Hepatocyte (in vitro differentiated cells): Measurements from ENCODE around the gene MBD6. TPM values are rescaled to one million over a fixed set of nuclear protein-coding genes. Genes with fewer than 3 reads are reported as not detected.

ENCODE experiments used
- DNase-seq: peaks from one replicate; pipeline ENCODE4 v3.0.0-alpha.2; 2016; ENCODE audit warnings: low spot score
- H2AFZ ChIP-seq: fragments of 200-600 bp; sonication (generic); 2 replicates; pipeline ENCODE4 v1.6.0; 2016; ENCODE audit warnings: antibody characterized with exemption, mild to moderate bottlenecking
- H3K27ac ChIP-seq: fragments of 200-600 bp; sonication (generic); 2 replicates; pipeline ENCODE4 v1.5.1; 2016; ENCODE audit warnings: mild to moderate bottlenecking
- H3K27me3 ChIP-seq: fragments of 200-600 bp; sonication (generic); 2 replicates; pipeline ENCODE4 v1.6.1; 2016
- H3K36me3 ChIP-seq: fragments of 200-600 bp; sonication (generic); replicated peaks from 2 replicates; pipeline ENCODE4 v1.5.1; 2016; ENCODE audit warnings: low read depth; ENCODE audit not compliant: insufficient read depth
- H3K4me1 ChIP-seq: fragments of 200-600 bp; sonication (generic); 2 replicates; pipeline ENCODE4 v1.5.1; 2016; ENCODE audit warnings: mild to moderate bottlenecking, moderate library complexity; ENCODE audit not compliant: insufficient read depth
- H3K4me2 ChIP-seq: fragments of 200-600 bp; sonication (generic); 2 replicates; pipeline ENCODE4 v1.6.0; 2016
- H3K4me3 ChIP-seq: fragments of 200-600 bp; sonication (generic); 2 replicates; pipeline ENCODE4 v1.5.1; 2016; ENCODE audit warnings: mild to moderate bottlenecking
- H3K79me2 ChIP-seq: fragments of 200-600 bp; sonication (generic); 2 replicates; pipeline ENCODE4 v1.6.0; 2017; ENCODE audit warnings: mild to moderate bottlenecking
- H3K9me2 ChIP-seq: fragments of 200-600 bp; sonication (generic); replicated peaks from 2 replicates; pipeline ENCODE4 v1.6.0; 2017; ENCODE audit warnings: mild to moderate bottlenecking; ENCODE audit not compliant: insufficient read depth
- H3K9me3 ChIP-seq: fragments of 200-600 bp; sonication (generic); 2 replicates; pipeline ENCODE4 v1.5.1; 2016; ENCODE audit warnings: low read depth, mild to moderate bottlenecking
- H4K20me1 ChIP-seq: fragments of 200-600 bp; sonication (generic); 2 replicates; pipeline ENCODE4 v1.6.0; 2016; ENCODE audit warnings: mild to moderate bottlenecking; ENCODE audit not compliant: insufficient read depth, poor library complexity, severe bottlenecking
- EZH2 ChIP-seq: fragments of 200-600 bp; sonication (generic); IDR thresholded peaks from 2 replicates; pipeline ENCODE4 v1.6.1; 2016; ENCODE audit warnings: antibody characterized with exemption, mild to moderate bottlenecking, borderline replicate concordance
- EZH2phosphoT487 ChIP-seq: fragments of 200-600 bp; sonication (generic); IDR thresholded peaks from one replicate; pipeline ENCODE4 v1.6.1; 2018; ENCODE audit warnings: antibody characterized with exemption, mild to moderate bottlenecking, low read depth, moderate library complexity; ENCODE audit not compliant: unreplicated experiment, severe bottlenecking
- WGBS: methylation state at CpG from one replicate; pipeline ENCODE4 v1.1.6; 2016; ENCODE audit warnings: low lambda C conversion rate; ENCODE audit errors: missing lambda C conversion rate; 5-methylcytosine and 5-hydroxymethylcytosine counted together
- microRNA counts: library from miRNA; unstranded; fragments of <30 nt; microRNA quantifications from one replicate; lab custom pipeline; 2017
- microRNA-seq: library from miRNA; unstranded; fragments of <30 nt; microRNA quantifications from one replicate; pipeline ENCODE4, GENCODE V29; 2017
- polyA plus RNA-seq: library from polyadenylated mRNA; unstranded; fragments of >200 nt; fragmentation: Nextera tagmentation; extraction: Ambion mirVana; gene quantifications from 2 replicates; pipeline ENCODE4 v1.2.1, GENCODE V29; 2016
- small RNA-seq: library from RNA; depleted of rRNA; stranded (forward); fragments of <200 nt; gene quantifications from one replicate; pipeline ENCODE3, GENCODE V24; 2014
- total RNA-seq: library from RNA; depleted of rRNA; stranded (reverse); fragments of >200 nt; gene quantifications from 2 replicates; pipeline ENCODE4 v1.2.3, GENCODE V29; 2014
- TF ChIP-seq, protein P1 (sequence below): fragments of 200-600 bp; sonication (generic); IDR thresholded peaks from 2 replicates; pipeline ENCODE4 v1.5.1; 2016; ENCODE audit warnings: antibody characterized with exemption, mild to moderate bottlenecking; ENCODE audit not compliant: poor library complexity

The MBD6 gene
- total and polyA plus RNA-seq, 2 experiments from 2014 or later, result 7.0 to 35.2 TPM

DNA sequence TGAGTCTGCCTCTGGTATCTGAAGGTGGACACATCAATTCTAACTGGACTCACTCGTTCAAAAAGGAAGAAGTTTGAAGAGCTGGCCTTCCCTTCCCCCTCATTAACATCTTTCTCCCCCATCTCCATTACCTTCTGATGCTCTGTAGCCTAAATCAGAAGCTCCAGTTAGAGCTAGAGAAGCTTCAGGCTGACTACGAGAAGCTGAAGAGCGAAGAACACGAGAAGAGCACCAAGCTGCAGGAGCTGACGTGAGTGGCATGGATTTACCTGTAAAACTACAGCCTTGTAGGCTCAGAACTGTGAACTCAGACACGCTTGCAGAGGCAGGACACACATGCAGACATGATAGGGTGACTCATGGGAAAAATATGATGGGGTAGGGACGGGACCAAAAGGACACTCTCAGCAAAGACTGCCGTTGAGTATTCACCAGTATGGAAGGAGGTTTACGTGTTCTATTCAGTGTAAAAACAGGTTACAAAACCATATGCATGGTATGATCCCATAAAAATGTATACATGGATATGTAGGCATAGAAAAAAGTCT lies 54.1 kb downstream of the MBD6 start:
- Histone ChIP-seq H3K4me2 (peak overlapping the region; percentile 13), H3K27me3 (no peaks in the 10 kb centered on the region), H4K20me1 (no peaks in the 10 kb centered on the region), H3K4me3 (no peak overlapping the region), H2AFZ (no peak overlapping the region), H3K36me3 (no peaks in the 10 kb centered on the region), H3K79me2 (no peaks in the 10 kb centered on the region), H3K4me1 (peaks cover 12% of the 10 kb centered on the region), H3K9me3 (no peaks in the 10 kb centered on the region), H3K27ac (peak overlapping the region; percentile 73), H3K9me2 (no peaks in the 10 kb centered on the region)
- WGBS, result 87% methylated on average over 9 of the region's 9 CpGs
- TF ChIP-seq EZH2 (no peak), EZH2phosphoT487 (no peak)
- TF ChIP-seq, protein P1, sequence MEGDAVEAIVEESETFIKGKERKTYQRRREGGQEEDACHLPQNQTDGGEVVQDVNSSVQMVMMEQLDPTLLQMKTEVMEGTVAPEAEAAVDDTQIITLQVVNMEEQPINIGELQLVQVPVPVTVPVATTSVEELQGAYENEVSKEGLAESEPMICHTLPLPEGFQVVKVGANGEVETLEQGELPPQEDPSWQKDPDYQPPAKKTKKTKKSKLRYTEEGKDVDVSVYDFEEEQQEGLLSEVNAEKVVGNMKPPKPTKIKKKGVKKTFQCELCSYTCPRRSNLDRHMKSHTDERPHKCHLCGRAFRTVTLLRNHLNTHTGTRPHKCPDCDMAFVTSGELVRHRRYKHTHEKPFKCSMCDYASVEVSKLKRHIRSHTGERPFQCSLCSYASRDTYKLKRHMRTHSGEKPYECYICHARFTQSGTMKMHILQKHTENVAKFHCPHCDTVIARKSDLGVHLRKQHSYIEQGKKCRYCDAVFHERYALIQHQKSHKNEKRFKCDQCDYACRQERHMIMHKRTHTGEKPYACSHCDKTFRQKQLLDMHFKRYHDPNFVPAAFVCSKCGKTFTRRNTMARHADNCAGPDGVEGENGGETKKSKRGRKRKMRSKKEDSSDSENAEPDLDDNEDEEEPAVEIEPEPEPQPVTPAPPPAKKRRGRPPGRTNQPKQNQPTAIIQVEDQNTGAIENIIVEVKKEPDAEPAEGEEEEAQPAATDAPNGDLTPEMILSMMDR, result no peak
- no peak for DNase-seq

DNA sequence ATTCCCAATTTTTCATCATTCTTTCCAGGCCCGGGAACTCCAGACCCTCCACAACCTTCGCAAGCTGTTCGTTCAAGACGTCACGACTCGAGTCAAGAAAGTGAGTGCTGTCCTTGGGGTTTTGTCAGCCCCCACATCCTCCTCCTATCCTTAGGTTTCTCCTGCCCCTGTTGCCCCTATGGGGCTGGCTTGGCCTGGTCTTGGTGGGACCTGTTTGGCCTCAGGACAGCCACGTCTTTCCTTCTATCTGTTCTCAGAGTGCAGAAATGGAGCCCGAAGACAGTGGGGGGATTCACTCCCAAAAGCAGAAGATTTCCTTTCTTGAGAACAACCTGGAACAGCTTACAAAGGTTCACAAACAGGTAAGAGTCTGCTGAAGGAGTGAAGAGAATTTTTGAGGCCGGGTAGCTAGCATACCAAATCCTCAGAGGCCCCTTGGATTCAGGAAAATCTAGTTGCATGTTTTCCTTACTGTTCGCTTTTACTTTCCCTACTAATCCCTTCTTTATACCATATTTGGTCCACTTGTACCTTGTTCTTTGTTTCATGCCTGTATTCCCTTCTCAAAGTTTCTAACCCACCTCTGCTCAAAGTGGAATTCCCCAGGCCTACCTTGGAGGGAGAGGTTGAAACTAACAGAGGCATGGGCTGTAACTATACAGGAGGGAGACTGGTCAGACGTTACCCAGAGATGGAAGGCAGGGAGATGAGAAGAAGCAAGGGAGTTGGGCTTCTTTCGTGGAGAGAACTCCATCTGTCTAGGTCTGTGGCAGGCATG lies 55.5 kb downstream of the MBD6 start:
- no peaks in the 10 kb centered on the region for H3K9me3 ChIP-seq
- H4K20me1 ChIP-seq, result no peaks in the 10 kb centered on the region
- no peaks in the 10 kb centered on the region for H3K27me3 ChIP-seq
- TF ChIP-seq EZH2, result no peak
- no peak for TF ChIP-seq EZH2phosphoT487
- TF ChIP-seq, protein P1, result no peak
- H3K4me2 ChIP-seq, result no peak overlapping the region
- H2AFZ ChIP-seq, result no peak overlapping the region
- H3K27ac ChIP-seq, result no peak overlapping the region
- H3K4me1 ChIP-seq, result peaks cover 12% of the 10 kb centered on the region
- no peaks in the 10 kb centered on the region for H3K79me2 ChIP-seq
- no peaks in the 10 kb centered on the region for H3K9me2 ChIP-seq
- no peak for DNase-seq
- no peaks in the 10 kb centered on the region for H3K36me3 ChIP-seq
- no peak overlapping the region for H3K4me3 ChIP-seq
- 92% methylated on average over 12 of the region's 12 CpGs for WGBS

DNA sequence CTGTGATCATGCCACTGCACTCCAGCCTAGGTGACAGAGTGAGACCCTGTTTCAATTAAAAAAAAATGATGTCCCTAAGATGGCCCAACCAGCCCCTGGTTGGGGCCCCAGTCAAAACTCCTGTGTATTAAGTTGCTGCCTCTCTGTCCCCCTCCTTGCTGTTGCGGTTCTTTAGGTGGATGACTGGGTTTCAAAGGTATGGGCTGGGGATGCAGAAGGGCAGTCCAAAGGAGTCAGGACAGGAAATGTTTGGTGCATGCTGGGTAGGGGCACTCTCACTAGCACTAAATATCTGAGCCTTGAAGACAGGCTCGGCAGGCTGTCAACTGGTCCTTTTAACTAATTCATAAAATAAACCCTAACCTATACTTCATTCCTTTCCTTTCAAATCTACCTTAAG lies 56.4 kb downstream of the MBD6 start:
- TF ChIP-seq EZH2 (no peak), EZH2phosphoT487 (no peak)
- TF ChIP-seq, protein P1, result no peak
- Histone ChIP-seq H3K79me2 (no peaks in the 10 kb centered on the region), H3K4me2 (no peak overlapping the region), H3K36me3 (no peaks in the 10 kb centered on the region), H3K9me3 (no peaks in the 10 kb centered on the region), H3K27ac (peak overlapping the region; percentile 86), H3K4me3 (no peak overlapping the region), H2AFZ (no peak overlapping the region), H3K9me2 (no peaks in the 10 kb centered on the region), H4K20me1 (no peaks in the 10 kb centered on the region), H3K27me3 (no peaks in the 10 kb centered on the region), H3K4me1 (peaks cover 12% of the 10 kb centered on the region)
- 92% methylated on average over 2 of the region's 2 CpGs for WGBS
- DNase-seq, result no peak

MicroRNAs encoded within 50 kb of the gene (microRNA counts, 767-probe panel; counts per million panel counts)
- not detected for microRNA hsa-miR-616-3p (lab: Ali Mortazavi, UCI)

Small RNA genes lying within 50 kb of the gene (microRNA-seq; reads per million reads assigned to microRNA genes)
- gene MIR616 (not detected), gene MIR6758 (1.8 reads per million)

Small RNA genes lying within 50 kb of the gene (small RNA-seq; reads per million reads assigned to genes)
- not detected for gene MIR616

Other genes starting within 250 kb of the MBD6 start
- 22.8 and 28.7 TPM in 2 replicates for gene R3HDM2, start 91.8 kb upstream of the MBD6 start, total RNA-seq
- 13.4 and 17.1 TPM in 2 replicates for gene R3HDM2, start 91.8 kb upstream of the MBD6 start, polyA plus RNA-seq
- 1.3 and 1.8 TPM in 2 replicates for gene INHBC, start 88.0 kb upstream of the MBD6 start, total RNA-seq
- 1.5 and 3.4 TPM in 2 replicates for gene INHBC, start 88.0 kb upstream of the MBD6 start, polyA plus RNA-seq
- gene INHBE, start 67.5 kb upstream of the MBD6 start, total RNA-seq, result 44.2 and 45.9 TPM in 2 replicates
- gene INHBE, start 67.5 kb upstream of the MBD6 start, polyA plus RNA-seq, result 6.1 and 15.1 TPM in 2 replicates
- 5.9 and 7.6 TPM in 2 replicates for gene GLI1, start 63.0 kb upstream of the MBD6 start, total RNA-seq
- 5.1 and 6.0 TPM in 2 replicates for gene GLI1, start 63.0 kb upstream of the MBD6 start, polyA plus RNA-seq
- gene ARHGAP9, start 43.0 kb upstream of the MBD6 start, total RNA-seq, result 0.44 and 2.0 TPM in 2 replicates
- gene ARHGAP9, start 43.0 kb upstream of the MBD6 start, polyA plus RNA-seq, result 2.2 and 3.6 TPM in 2 replicates
- 117 and 124 TPM in 2 replicates for gene MARS1, start 34.8 kb upstream of the MBD6 start, total RNA-seq
- 147 and 158 TPM in 2 replicates for gene MARS1, start 34.8 kb upstream of the MBD6 start, polyA plus RNA-seq
- 92.7 and 105 TPM in 2 replicates for gene DDIT3, start 2.3 kb upstream of the MBD6 start, total RNA-seq
- gene DDIT3, start 2.3 kb upstream of the MBD6 start, polyA plus RNA-seq, result 133 and 145 TPM in 2 replicates
- gene DCTN2, start 24.4 kb downstream of the MBD6 start, total RNA-seq, result 122 and 124 TPM in 2 replicates
- gene DCTN2, start 24.4 kb downstream of the MBD6 start, polyA plus RNA-seq, result 110 and 112 TPM in 2 replicates
- 0.03 and 0.16 TPM in 2 replicates for gene KIF5A, start 27.2 kb downstream of the MBD6 start, total RNA-seq
- gene KIF5A, start 27.2 kb downstream of the MBD6 start, polyA plus RNA-seq, result 0.18 TPM in 2 replicates
- gene PIP4K2C, start 68.4 kb downstream of the MBD6 start, total RNA-seq, result 30.0 and 41.6 TPM in 2 replicates
- gene PIP4K2C, start 68.4 kb downstream of the MBD6 start, polyA plus RNA-seq, result 32.3 and 34.2 TPM in 2 replicates
- gene DTX3, start 82.0 kb downstream of the MBD6 start, total RNA-seq, result 17.7 and 19.9 TPM in 2 replicates
- gene DTX3, start 82.0 kb downstream of the MBD6 start, polyA plus RNA-seq, result 31.2 and 42.9 TPM in 2 replicates
- 9.0 and 12.6 TPM in 2 replicates for gene ARHGEF25, start 88.6 kb downstream of the MBD6 start, total RNA-seq
- 0.29 and 1.3 TPM in 2 replicates for gene ARHGEF25, start 88.6 kb downstream of the MBD6 start, polyA plus RNA-seq
- gene B4GALNT1, start 110.4 kb downstream of the MBD6 start, total RNA-seq, result 0.24 and 0.97 TPM in 2 replicates
- gene B4GALNT1, start 110.4 kb downstream of the MBD6 start, polyA plus RNA-seq, result 0.97 and 1.2 TPM in 2 replicates
- 303 and 366 TPM in 2 replicates for gene OS9, start 171.3 kb downstream of the MBD6 start, total RNA-seq
- gene OS9, start 171.3 kb downstream of the MBD6 start, polyA plus RNA-seq, result 243 and 250 TPM in 2 replicates
- gene AGAP2, start 215.9 kb downstream of the MBD6 start, total RNA-seq, result 0.33 and 0.76 TPM in 2 replicates
- 0.04 TPM in 2 replicates for gene AGAP2, start 215.9 kb downstream of the MBD6 start, polyA plus RNA-seq
- 77.6 and 81.3 TPM in 2 replicates for gene TSPAN31, start 222.2 kb downstream of the MBD6 start, total RNA-seq
- 54.9 and 69.2 TPM in 2 replicates for gene TSPAN31, start 222.2 kb downstream of the MBD6 start, polyA plus RNA-seq
- gene CDK4, start 229.5 kb downstream of the MBD6 start, total RNA-seq, result 306 and 339 TPM in 2 replicates
- gene CDK4, start 229.5 kb downstream of the MBD6 start, polyA plus RNA-seq, result 308 and 315 TPM in 2 replicates
- 14.6 and 16.9 TPM in 2 replicates for gene MARCHF9, start 232.3 kb downstream of the MBD6 start, total RNA-seq
- 13.6 and 14.8 TPM in 2 replicates for gene MARCHF9, start 232.3 kb downstream of the MBD6 start, polyA plus RNA-seq
- 0.23 and 2.9 TPM in 2 replicates for gene CYP27B1, start 244.3 kb downstream of the MBD6 start, total RNA-seq
- 0.89 and 2.3 TPM in 2 replicates for gene CYP27B1, start 244.3 kb downstream of the MBD6 start, polyA plus RNA-seq
- 8.6 and 8.8 TPM in 2 replicates for gene METTL1, start 249.3 kb downstream of the MBD6 start, total RNA-seq
- 26.1 and 31.1 TPM in 2 replicates for gene METTL1, start 249.3 kb downstream of the MBD6 start, polyA plus RNA-seq
- 5.5 and 7.6 TPM in 2 replicates for gene EEF1AKMT3, start 249.8 kb downstream of the MBD6 start, total RNA-seq
- 4.5 and 10.3 TPM in 2 replicates for gene EEF1AKMT3, start 249.8 kb downstream of the MBD6 start, polyA plus RNA-seq